Right renal cortex interstitium (tissue), 3 donors: ENCODE measurements around the gene MORC3. TPM values are rescaled to one million over a fixed set of nuclear protein-coding genes. Genes with fewer than 3 reads are reported as not detected.
"Not testable (repeated sequence)": the region's sequence is repeated elsewhere in the genome, so short reads cannot be mapped to it uniquely, and the experiment has no call there.

Experiments used
- DNase-seq, 3 donors: peaks; one replicate each; pipeline ENCODE4 v3.0.0-alpha.2; 2013; ENCODE audit warnings: low read depth in 3 of 3, low spot score in 2 of 3
- polyA plus RNA-seq, 3 donors: library from polyadenylated mRNA; unstranded; fragments of 120-200 nt; gene quantifications; one replicate each; pipeline ENCODE4 v1.2.1, GENCODE V29; 2013; ENCODE audit not compliant: insufficient read length in 3 of 3

Gene MORC3
- polyA plus RNA-seq, 3 donors: 36.4 to 43.0 (median 39.5) TPM

GRCh38 chr21:36323032-36323431 lies 3.0 kb downstream of the MORC3 start:
- no peak for DNase-seq

- DNase-seq: no peak
These were observed 5.5 kb downstream of the MORC3 start for GRCh38 chr21:36325373-36326010.

- DNase-seq: no peak
These were observed 10.9 kb downstream of the MORC3 start for GRCh38 chr21:36330904-36331303.

GRCh38 chr21:36337099-36337509 lies 17.1 kb downstream of the MORC3 start:
- DNase-seq: no peak

GRCh38 chr21:36338975-36339374 lies 19.0 kb downstream of the MORC3 start:
- no peak for DNase-seq

- DNase-seq: not testable (repeated sequence)
These were observed 22.6 kb downstream of the MORC3 start for GRCh38 chr21:36342581-36342980.

GRCh38 chr21:36344931-36345330 lies 24.9 kb downstream of the MORC3 start:
- no peak for DNase-seq

GRCh38 chr21:36347278-36347961 lies 27.4 kb downstream of the MORC3 start:
- DNase-seq: no peak

- DNase-seq: no peak
These were observed 27.9 kb downstream of the MORC3 start for GRCh38 chr21:36347962-36348328.

GRCh38 chr21:36349315-36349714 lies 29.3 kb downstream of the MORC3 start:
- no peak for DNase-seq

GRCh38 chr21:36350282-36350910 lies 30.4 kb downstream of the MORC3 start:
- DNase-seq: no peak

- DNase-seq: no peak
These were observed 35.1 kb downstream of the MORC3 start for GRCh38 chr21:36354918-36355680.

GRCh38 chr21:36355868-36356267 lies 35.9 kb downstream of the MORC3 start:
- no peak for DNase-seq

GRCh38 chr21:36359185-36359584 lies 39.2 kb downstream of the MORC3 start:
- DNase-seq: no peak

- DNase-seq: no peak
These were observed 49.2 kb downstream of the MORC3 start for GRCh38 chr21:36369064-36369685.

- DNase-seq: no peak
These were observed 56.0 kb downstream of the MORC3 start for GRCh38 chr21:36375994-36376393.

GRCh38 chr21:36377391-36377842 lies 57.4 kb downstream of the MORC3 start:
- no peak for DNase-seq

- DNase-seq: no peak
These were observed 59.3 kb downstream of the MORC3 start for GRCh38 chr21:36379251-36379650.

GRCh38 chr21:36381841-36382589 lies 62.0 kb downstream of the MORC3 start:
- no peak for DNase-seq

- not testable (repeated sequence) for DNase-seq
These were observed 62.7 kb downstream of the MORC3 start for GRCh38 chr21:36382722-36383121.
